Neutrophil (primary cell): Measurements from ENCODE around the gene LRFN3.

Experiments
- H3K27ac ChIP-seq: fragments of 200-600 bp; sonication (generic); 2 replicates; pipeline ENCODE4 v1.5.1; 2016; ENCODE audit warnings: mild to moderate bottlenecking, moderate library complexity
- H3K27me3 ChIP-seq: fragments of 200-600 bp; sonication (generic); 2 replicates; pipeline ENCODE4 v1.6.0; 2016; ENCODE audit warnings: mild to moderate bottlenecking
- H3K36me3 ChIP-seq: fragments of 200-600 bp; sonication (generic); 2 replicates; pipeline ENCODE4 v1.5.1; 2017
- H3K4me1 ChIP-seq, 2 experiments: fragments of 200-600 bp in 1 of 2; sonication (generic) in 1 of 2; 1 replicate in 1 of 2; 2 replicates in 1 of 2; pipeline versions ENCODE4 v1.5.1 to v1.6.1; 2013 to 2016; ENCODE audit warnings: low read depth in 1 of 2, low read length in 1 of 2, mild to moderate bottlenecking in 1 of 2, moderate library complexity in 1 of 2; ENCODE audit not compliant: control insufficient read depth in 1 of 2, insufficient read depth in 1 of 2
- H3K4me3 ChIP-seq, 2 experiments: fragments of 200-600 bp in 1 of 2; sonication (generic) in 1 of 2; 1 replicate in 1 of 2; 2 replicates in 1 of 2; pipeline ENCODE4 v1.5.1; 2013 to 2016; ENCODE audit warnings: low read depth in 1 of 2, low read length in 1 of 2, mild to moderate bottlenecking in 1 of 2, moderate library complexity in 1 of 2
- H3K9me3 ChIP-seq: fragments of 200-600 bp; sonication (generic); 2 replicates; pipeline ENCODE4 v1.5.1; 2016
- TF ChIP-seq, protein P1 (sequence below): fragments of 200-600 bp; sonication (generic); IDR thresholded peaks from 2 replicates; pipeline ENCODE4 v1.5.1; 2016; ENCODE audit warnings: antibody characterized with exemption

The LRFN3 gene

DNA sequence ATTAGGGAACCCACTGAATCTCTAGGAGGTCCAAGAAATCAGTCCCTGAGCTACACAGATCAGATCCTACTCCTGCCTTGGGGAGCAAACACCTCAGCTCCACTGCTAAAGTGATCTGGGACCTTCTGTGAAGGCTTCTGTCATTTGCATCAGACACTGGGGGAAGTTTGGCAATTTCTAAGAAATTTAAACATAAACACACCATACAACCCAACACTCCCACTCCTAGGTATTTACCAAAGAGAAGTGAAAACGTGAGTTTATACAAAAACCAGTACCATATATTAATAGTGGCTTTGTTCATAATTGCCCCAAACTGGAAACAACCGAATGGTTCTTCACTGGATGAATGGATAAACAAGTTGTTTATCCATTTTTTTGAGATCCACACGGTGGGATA lies 20.7 kb upstream of the LRFN3 start:
- Histone ChIP-seq H3K4me3 (peak overlapping the region in 1 of 2 experiments; percentile 35), H3K4me1 (peaks cover 75% of the 10 kb centered on the region in 2 experiments), H3K36me3 (no peaks in the 10 kb centered on the region), H3K27me3 (no peaks in the 10 kb centered on the region), H3K9me3 (no peaks in the 10 kb centered on the region), H3K27ac (peak overlapping the region; percentile 100)
- TF ChIP-seq, protein P1, sequence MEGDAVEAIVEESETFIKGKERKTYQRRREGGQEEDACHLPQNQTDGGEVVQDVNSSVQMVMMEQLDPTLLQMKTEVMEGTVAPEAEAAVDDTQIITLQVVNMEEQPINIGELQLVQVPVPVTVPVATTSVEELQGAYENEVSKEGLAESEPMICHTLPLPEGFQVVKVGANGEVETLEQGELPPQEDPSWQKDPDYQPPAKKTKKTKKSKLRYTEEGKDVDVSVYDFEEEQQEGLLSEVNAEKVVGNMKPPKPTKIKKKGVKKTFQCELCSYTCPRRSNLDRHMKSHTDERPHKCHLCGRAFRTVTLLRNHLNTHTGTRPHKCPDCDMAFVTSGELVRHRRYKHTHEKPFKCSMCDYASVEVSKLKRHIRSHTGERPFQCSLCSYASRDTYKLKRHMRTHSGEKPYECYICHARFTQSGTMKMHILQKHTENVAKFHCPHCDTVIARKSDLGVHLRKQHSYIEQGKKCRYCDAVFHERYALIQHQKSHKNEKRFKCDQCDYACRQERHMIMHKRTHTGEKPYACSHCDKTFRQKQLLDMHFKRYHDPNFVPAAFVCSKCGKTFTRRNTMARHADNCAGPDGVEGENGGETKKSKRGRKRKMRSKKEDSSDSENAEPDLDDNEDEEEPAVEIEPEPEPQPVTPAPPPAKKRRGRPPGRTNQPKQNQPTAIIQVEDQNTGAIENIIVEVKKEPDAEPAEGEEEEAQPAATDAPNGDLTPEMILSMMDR = no peak

DNA sequence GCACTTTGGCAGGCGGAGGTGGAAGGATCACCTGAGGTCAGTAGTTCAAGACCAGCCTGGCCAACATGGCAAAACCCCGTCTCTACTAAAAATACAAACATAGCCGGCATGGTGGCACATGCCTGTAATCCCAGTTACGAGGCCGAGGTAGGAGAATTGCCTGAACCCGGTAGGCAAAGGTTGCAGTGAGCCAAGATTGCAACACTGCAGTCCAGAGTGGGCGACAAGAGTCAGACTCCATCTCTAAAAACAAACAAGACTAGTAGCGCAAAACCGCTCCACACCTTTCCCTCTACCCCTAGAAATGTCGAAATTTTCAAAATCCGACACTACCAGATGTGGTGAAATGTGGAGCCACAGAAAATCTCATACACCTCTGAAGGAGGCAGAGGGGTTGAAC lies 16.9 kb upstream of the LRFN3 start:
- no peaks in the 10 kb centered on the region for H3K27me3 ChIP-seq
- H3K9me3 ChIP-seq = no peaks in the 10 kb centered on the region
- TF ChIP-seq, protein P1 = no peak
- H3K36me3 ChIP-seq = no peaks in the 10 kb centered on the region
- peak overlapping the region; percentile 59 for H3K27ac ChIP-seq
- H3K4me1 ChIP-seq = peaks cover 45 to 48% of the 10 kb centered on the region in 2 experiments
- no peak overlapping the region for H3K4me3 ChIP-seq

DNA sequence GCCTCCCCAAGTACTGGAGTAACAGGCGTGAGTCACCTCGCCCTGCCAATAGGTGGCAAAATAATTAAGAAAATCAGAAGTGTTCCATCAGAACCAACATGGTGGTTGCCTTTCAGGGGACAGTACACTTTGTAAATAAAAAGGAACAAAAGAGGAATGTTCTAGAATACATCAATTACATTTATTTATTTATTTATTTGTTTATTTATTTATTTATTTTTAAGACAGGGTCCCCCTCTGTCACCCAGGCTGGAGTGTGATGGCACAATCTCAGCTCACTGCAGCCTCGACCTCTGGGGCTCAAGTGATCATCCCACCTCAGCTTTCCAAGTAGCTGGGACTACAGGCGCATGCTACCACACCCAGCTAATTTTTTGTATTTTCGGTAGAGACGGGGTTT lies 15.2 kb upstream of the LRFN3 start:
- H3K36me3 ChIP-seq = no peaks in the 10 kb centered on the region
- TF ChIP-seq, protein P1 = no peak
- H3K4me1 ChIP-seq = peaks cover 28 to 36% of the 10 kb centered on the region in 2 experiments

DNA sequence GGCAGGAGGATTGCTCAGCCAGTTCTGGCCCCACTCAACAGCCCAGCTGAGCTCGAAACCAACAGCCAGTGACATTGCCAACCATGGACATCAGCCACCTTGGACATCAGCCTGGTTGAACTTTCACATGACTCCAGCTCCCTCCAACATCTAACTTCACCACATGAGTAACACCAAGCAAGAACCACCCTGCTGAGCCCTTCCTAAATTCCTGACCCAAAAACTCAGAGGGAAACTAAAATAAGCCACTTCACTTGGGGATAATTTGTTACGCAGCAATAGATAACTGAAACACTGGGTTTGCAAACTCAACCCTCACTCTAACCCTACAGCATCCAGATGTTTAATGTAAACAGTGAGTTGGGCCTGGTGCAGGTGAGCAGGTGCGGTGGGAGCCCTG lies 10.7 kb upstream of the LRFN3 start:
- Histone ChIP-seq H3K27me3 (no peaks in the 10 kb centered on the region), H3K4me3 (no peak overlapping the region)
- TF ChIP-seq, protein P1 = no peak

More for the DNA sequence above, 15.2 kb upstream of the LRFN3 start:
- Histone ChIP-seq H3K4me3 (no peak overlapping the region), H3K27ac (no peak overlapping the region), H3K27me3 (no peaks in the 10 kb centered on the region), H3K9me3 (no peaks in the 10 kb centered on the region)

DNA sequence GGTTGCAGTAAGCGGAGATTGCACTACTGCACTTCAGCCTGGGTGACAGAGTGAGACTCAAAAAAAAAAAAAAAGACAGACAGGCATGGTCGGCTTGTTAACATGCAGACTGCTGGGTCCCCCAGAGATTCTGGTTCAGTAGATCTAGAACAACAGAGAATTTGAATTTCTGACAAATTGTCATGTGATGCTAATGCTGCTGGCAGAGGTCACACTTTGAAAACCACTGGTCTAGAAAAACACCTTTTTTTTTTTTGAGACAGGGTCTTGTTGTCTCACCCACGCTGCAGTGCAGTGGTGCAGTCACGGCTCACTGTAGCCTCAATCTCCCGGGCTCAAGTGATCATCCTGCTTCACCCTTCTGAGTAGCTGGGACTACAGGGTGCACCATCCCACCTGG lies 7.7 kb upstream of the LRFN3 start:
- Histone ChIP-seq H3K9me3 (no peaks in the 10 kb centered on the region), H3K27ac (peak overlapping the region; percentile 88), H3K4me1 (peaks cover 63 to 69% of the 10 kb centered on the region in 2 experiments), H3K27me3 (peaks cover 16% of the 10 kb centered on the region), H3K4me3 (no peak overlapping the region), H3K36me3 (no peaks in the 10 kb centered on the region)
- TF ChIP-seq, protein P1 = no peak

More for the DNA sequence above, 10.7 kb upstream of the LRFN3 start:
- Histone ChIP-seq H3K36me3 (no peaks in the 10 kb centered on the region), H3K27ac (peak overlapping the region; percentile 88), H3K9me3 (no peaks in the 10 kb centered on the region), H3K4me1 (peaks cover 51 to 61% of the 10 kb centered on the region in 2 experiments)

DNA sequence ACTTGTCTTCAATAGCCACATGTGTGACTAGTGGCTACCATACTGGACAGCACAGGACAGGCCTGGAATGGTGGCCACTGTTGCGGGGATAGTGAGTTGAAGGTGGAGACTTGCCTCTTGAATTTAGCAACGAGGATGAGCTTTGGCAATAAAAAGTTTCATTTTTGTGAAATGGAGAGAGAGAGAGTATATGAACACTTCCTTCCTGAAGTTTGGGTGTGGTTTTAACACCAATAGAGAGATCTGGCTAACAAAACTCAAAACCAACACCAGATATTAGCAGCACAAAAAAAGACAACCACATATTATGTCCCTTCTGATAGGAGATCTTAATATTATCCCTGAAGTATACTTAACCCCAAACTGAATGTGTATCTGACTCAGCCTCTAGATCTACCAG lies 6.3 kb upstream of the LRFN3 start:
- Histone ChIP-seq H3K4me1 (peaks cover 56 to 60% of the 10 kb centered on the region in 2 experiments), H3K27me3 (peaks cover 29% of the 10 kb centered on the region), H3K27ac (peak overlapping the region; percentile 88), H3K9me3 (no peaks in the 10 kb centered on the region), H3K4me3 (peak overlapping the region in 1 of 2 experiments; percentile 8), H3K36me3 (no peaks in the 10 kb centered on the region)
- TF ChIP-seq, protein P1 = no peak
